ENCODE data around the gene SMCO1. TPM values are rescaled to one million over a fixed set of nuclear protein-coding genes. Genes with fewer than 3 reads are reported as not detected.
"Not testable (repeated sequence)": the region's sequence is repeated elsewhere in the genome, so short reads cannot be mapped to it uniquely, and the experiment has no call there.

Gene SMCO1
- total RNA-seq, 4 donors from 2014 or later, result 0.46 to 2.2 (median 1.5) TPM

- in situ Hi-C loops (cut with MboI; ENCODE audit: low sequenced_read_pairs in 4 of 4), result loop anchor here in 1 of 4 donors (25.0 kb wide), 1 partner anchor 385 kb away; the partner anchor contains the start of gene NCBP2
- DNase-seq, result no peak
- Histone ChIP-seq H3K4me3 (no peak overlapping the region), H3K27ac (peak overlapping the region; percentile 75 to 86 (median 81)), H3K9me3 (no peaks in the 10 kb centered on the region), H3K27me3 (no peaks in the 10 kb centered on the region), H3K4me1 (peaks cover 17% of the 10 kb centered on the region in 2 donors), H3K36me3 (peaks cover 0 to 2% of the 10 kb centered on the region in 2 donors)
- ATAC-seq, result no peak
- no peak for TF ChIP-seq POLR2A (IDR thresholded peaks at IDR 0.05)
- TF ChIP-seq, protein P1, sequence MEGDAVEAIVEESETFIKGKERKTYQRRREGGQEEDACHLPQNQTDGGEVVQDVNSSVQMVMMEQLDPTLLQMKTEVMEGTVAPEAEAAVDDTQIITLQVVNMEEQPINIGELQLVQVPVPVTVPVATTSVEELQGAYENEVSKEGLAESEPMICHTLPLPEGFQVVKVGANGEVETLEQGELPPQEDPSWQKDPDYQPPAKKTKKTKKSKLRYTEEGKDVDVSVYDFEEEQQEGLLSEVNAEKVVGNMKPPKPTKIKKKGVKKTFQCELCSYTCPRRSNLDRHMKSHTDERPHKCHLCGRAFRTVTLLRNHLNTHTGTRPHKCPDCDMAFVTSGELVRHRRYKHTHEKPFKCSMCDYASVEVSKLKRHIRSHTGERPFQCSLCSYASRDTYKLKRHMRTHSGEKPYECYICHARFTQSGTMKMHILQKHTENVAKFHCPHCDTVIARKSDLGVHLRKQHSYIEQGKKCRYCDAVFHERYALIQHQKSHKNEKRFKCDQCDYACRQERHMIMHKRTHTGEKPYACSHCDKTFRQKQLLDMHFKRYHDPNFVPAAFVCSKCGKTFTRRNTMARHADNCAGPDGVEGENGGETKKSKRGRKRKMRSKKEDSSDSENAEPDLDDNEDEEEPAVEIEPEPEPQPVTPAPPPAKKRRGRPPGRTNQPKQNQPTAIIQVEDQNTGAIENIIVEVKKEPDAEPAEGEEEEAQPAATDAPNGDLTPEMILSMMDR (IDR thresholded peaks at IDR 0.05 in 4 of 5, conservative IDR thresholded peaks at IDR 0.05 in 1 of 5), result no peak
- intact Hi-C loops (cut with DNase I; ENCODE audit: low total_unique reads), result loop anchor here (10.0 kb wide), 1 partner anchor 313 kb away; the partner anchor contains the start of gene SENP5
Measured at GRCh38 chr3:196552253-196552652, 37.1 kb upstream of the SMCO1 start.

DNA sequence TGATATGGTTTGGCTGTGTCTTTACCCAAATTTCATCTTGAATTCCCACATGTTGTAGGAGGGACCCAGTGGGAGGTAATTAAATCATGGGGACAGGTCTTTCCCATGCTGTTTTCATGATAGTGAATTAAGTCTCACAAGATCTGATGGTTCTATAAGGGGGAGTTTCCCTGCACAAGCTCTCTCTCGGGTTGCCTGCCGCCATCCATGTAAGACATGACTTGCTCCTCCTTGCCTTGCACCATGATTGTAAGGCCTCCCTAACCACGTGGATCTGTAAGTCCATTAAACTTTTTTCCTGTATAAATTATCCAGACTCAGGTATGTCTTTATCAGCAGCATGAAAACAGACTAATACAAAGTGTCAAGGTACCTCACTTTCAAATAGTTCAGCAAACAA is 35.0 kb upstream of the SMCO1 start:
- not testable (repeated sequence) for ATAC-seq, H3K4me3 ChIP-seq, H3K27me3 ChIP-seq, H3K9me3 ChIP-seq, DNase-seq, H3K27ac ChIP-seq, H3K36me3 ChIP-seq
- in situ Hi-C loops (cut with MboI; ENCODE audit: low sequenced_read_pairs in 4 of 4), result loop anchor here in 1 of 4 donors (25.0 kb wide), 1 partner anchor 387 kb away; the partner anchor contains the start of gene NCBP2
- intact Hi-C loops (cut with DNase I; ENCODE audit: low total_unique reads), result loop anchor here (10.0 kb wide), 1 partner anchor 315 kb away; the partner anchor contains the start of gene SENP5
- peaks cover 17% of the 10 kb centered on the region in 2 donors for H3K4me1 ChIP-seq

- H3K27me3 ChIP-seq; intact Hi-C loops (cut with DNase I; ENCODE audit: low total_unique reads); in situ Hi-C loops (cut with MboI; ENCODE audit: low sequenced_read_pairs in 4 of 4): not testable (repeated sequence)
Measured at GRCh38 chr3:196549312-196549711, 34.2 kb upstream of the SMCO1 start.

GRCh38 chr3:196547067-196547466 is 31.9 kb upstream of the SMCO1 start:
- in situ Hi-C loops (cut with MboI; ENCODE audit: low sequenced_read_pairs in 4 of 4), result no loop called here
- intact Hi-C loops (cut with DNase I; ENCODE audit: low total_unique reads), result no loop called here
- no peaks in the 10 kb centered on the region for H3K9me3 ChIP-seq
- no peaks in the 10 kb centered on the region for H3K4me1 ChIP-seq
- H3K36me3 ChIP-seq, result no peaks in the 10 kb centered on the region
- no peak for ATAC-seq
- TF ChIP-seq POLR2A (IDR thresholded peaks at IDR 0.05), result no peak
- TF ChIP-seq, protein P1 (IDR thresholded peaks at IDR 0.05 in 4 of 5, conservative IDR thresholded peaks at IDR 0.05 in 1 of 5), result no peak
- H3K27ac ChIP-seq, result no peak overlapping the region
- no peak overlapping the region for H3K4me3 ChIP-seq
- no peaks in the 10 kb centered on the region for H3K27me3 ChIP-seq
- no peak for DNase-seq

More at GRCh38 chr3:196549312-196549711, 34.2 kb upstream of the SMCO1 start:
- not testable (repeated sequence) for H3K27ac ChIP-seq, ATAC-seq, H3K9me3 ChIP-seq, H3K36me3 ChIP-seq, DNase-seq, H3K4me3 ChIP-seq
- H3K4me1 ChIP-seq, result peaks cover 14 to 16% of the 10 kb centered on the region in 2 donors

DNA sequence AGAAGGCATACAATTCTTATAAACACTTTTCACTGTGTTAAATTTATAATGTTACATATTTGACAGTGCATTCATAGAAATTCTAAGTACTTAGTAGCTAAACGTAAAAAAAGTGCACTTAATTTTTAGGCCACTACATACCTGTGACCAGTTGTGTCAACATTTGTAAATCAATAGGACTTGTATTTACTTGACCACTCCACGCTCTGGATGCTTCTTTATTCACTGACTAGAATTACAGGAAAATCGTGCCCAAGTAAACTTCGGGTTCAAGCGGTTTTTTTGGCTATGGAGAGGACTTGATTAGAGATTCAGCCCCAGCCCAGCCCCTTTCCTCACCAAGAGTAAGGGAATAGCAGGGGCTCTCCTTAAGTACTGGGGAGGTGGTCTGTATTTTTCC is 31.4 kb upstream of the SMCO1 start:
- Histone ChIP-seq H3K4me3 (no peak overlapping the region), H3K27me3 (no peaks in the 10 kb centered on the region), H3K27ac (no peak overlapping the region), H3K36me3 (no peaks in the 10 kb centered on the region), H3K9me3 (no peaks in the 10 kb centered on the region), H3K4me1 (no peaks in the 10 kb centered on the region)
- TF ChIP-seq, protein P1 (IDR thresholded peaks at IDR 0.05 in 4 of 5, conservative IDR thresholded peaks at IDR 0.05 in 1 of 5), result no peak
- no peak for TF ChIP-seq POLR2A (IDR thresholded peaks at IDR 0.05)
- DNase-seq (no peak), ATAC-seq (no peak)
- intact Hi-C loops (cut with DNase I; ENCODE audit: low total_unique reads), result no loop called here
- in situ Hi-C loops (cut with MboI; ENCODE audit: low sequenced_read_pairs in 4 of 4), result no loop called here

GRCh38 chr3:196544491-196544992 is 29.4 kb upstream of the SMCO1 start:
- DNase-seq, result no peak
- H3K4me1 ChIP-seq, result no peaks in the 10 kb centered on the region
- intact Hi-C loops (cut with DNase I; ENCODE audit: low total_unique reads), result no loop called here
- H3K9me3 ChIP-seq, result no peaks in the 10 kb centered on the region
- no peak overlapping the region for H3K4me3 ChIP-seq
- TF ChIP-seq, protein P1 (IDR thresholded peaks at IDR 0.05 in 4 of 5, conservative IDR thresholded peaks at IDR 0.05 in 1 of 5), result no peak
- no peak for TF ChIP-seq POLR2A (IDR thresholded peaks at IDR 0.05)
- H3K36me3 ChIP-seq, result no peaks in the 10 kb centered on the region
- no peaks in the 10 kb centered on the region for H3K27me3 ChIP-seq
- ATAC-seq, result no peak
- in situ Hi-C loops (cut with MboI; ENCODE audit: low sequenced_read_pairs in 4 of 4), result no loop called here
- no peak overlapping the region for H3K27ac ChIP-seq
